GM21528 (cell line): ENCODE results near the gene NR3C1.

ENCODE experiments used
- ATAC-seq: cut with Tn5 transposase; IDR thresholded peaks from one replicate; pipeline ENCODE4 v1.9.1; 2021; ENCODE audit warnings: mild to moderate bottlenecking, moderate library complexity; ENCODE audit not compliant: unreplicated experiment, low FRiP score

Gene NR3C1

DNA sequence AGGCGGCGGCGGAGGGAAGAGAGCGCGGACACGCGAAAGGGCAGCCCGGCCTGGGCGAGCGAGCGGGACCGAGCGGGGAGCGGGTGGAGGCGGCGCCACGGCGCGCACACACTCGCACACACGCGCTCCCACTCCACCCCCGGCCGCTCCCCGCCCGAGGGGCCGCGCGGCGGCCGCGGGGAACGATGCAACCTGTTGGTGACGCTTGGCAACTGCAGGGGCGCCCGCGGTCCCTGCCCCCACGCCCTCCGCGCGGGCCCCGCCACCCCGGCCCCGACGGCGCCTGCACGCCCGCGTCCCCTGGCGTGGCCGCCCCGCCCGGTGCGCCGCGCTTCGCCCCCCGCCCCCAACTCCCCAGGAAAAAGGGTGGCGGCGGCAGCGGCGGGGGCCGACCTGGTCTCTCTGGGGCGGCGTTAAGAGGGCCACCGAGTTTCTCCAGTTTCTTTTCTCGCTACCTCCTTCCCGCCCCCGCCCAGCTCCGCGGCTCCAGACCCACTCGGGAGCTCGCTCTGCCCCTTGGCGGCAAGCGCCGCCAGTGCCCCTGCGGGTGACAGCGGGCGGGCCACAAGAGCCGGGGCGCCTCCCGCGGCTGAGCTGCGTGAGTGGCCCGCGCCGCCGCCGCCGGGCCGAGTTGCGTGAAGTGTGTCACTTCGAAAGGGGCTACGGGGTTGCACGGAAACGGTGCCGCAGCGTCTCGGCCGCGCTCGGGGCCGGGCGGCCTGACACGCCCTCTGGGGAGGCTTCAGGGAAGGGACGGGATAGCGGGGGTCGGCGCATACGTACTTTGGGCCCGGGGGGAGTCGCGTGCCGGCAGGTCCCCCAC, at the start of gene NR3C1:
Gene NR3C1 (minus strand): TSS at position 94 of the 823 bp plus-strand sequence. CDS start 2,847 bp downstream, outside the sequence.
- ATAC-seq: peak; percentile 61

- no peak for ATAC-seq
Observed at GRCh38 chr5:143449772-143450171, 46.3 kb upstream of the NR3C1 start.

DNA sequence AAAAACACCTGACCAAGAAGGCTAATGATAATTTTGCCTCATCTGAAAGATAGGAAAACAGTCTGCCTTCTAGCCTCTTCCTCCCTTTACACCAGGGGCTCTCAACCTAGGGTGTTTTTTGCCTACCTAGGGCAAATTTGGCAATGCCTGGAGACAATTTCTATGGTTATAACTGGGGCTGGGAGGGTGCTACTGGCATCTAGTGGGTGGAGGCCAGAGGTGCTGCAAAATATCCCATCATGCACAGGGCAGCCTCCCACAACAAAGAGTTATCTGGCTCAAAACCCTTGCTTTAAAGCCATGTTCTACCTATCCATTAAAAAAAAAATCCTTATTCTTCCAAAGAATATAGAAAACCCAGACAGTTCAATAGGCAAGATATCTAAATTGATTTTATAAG, 45.0 kb upstream of the NR3C1 start:
- no peak for ATAC-seq

GRCh38 chr5:143447983-143448382, 44.5 kb upstream of the NR3C1 start:
- no peak for ATAC-seq

GRCh38 chr5:143446535-143447226, 43.2 kb upstream of the NR3C1 start:
- ATAC-seq: no peak

DNA sequence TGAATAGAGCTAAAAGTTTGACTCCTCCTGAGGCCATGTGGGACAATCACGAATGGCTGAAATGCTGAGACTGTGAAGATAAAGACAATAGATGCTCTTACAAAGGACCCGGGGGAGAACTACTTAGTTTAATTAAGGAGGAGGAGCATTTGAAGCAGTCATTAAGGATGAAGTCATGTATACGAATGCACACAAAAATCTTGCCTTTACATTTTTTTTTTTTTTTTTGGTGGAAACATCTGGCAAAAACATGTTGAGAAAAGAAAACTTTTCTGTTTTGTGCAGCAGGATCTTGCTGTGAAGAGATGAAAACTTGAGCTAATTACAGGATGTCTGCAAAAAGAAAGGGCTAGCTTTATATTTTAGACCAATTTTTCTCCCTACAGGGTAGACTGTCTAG, 42.3 kb upstream of the NR3C1 start:
- ATAC-seq: no peak

DNA sequence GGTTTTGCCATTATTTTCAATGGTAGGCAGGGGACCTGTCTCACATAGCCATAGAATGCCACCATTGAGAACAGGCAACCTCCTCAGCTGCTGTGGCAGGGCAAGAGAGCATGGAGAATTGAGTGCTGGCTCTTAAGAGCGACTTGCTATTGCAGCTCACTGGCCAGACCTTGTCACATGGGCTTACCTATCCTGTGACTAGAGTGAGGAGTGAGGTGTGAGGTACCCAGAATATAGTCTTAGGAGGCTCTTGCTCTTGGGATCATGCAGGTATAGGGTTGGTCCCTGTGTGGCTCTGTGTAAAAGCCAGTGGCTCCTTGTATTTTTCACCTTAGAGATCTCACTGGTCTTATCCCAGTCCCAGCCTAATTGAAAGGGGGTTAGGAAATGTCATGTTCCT, 39.8 kb upstream of the NR3C1 start:
- ATAC-seq: no peak

DNA sequence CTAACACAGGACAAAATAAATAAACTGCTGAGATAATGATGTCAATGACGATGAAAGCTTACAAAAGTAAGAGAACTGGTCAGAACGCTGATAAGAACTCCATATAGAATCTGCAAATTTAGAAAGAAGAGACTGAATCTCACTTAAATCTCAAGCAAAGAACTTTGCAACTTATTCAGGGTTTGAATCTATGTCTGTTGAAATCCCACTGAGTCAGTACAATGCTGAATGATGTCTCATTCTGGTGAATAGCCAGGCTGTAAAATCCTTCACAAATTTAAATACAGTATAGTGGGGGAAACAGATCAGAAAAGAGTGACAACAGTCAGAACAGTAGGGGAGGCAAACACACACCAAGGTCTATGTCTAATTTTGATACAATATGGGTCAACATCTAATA, 38.9 kb upstream of the NR3C1 start:
- ATAC-seq: no peak

GRCh38 chr5:143440448-143441115, 37.1 kb upstream of the NR3C1 start:
- ATAC-seq: no peak

GRCh38 chr5:143437666-143438273, 34.3 kb upstream of the NR3C1 start:
- ATAC-seq: no peak

GRCh38 chr5:143436871-143437270, 33.4 kb upstream of the NR3C1 start:
- ATAC-seq: no peak

- peak; percentile 91 for ATAC-seq
Observed at GRCh38 chr5:143435210-143435657, 31.7 kb upstream of the NR3C1 start.

GRCh38 chr5:143434261-143435209, 31.0 kb upstream of the NR3C1 start:
- ATAC-seq: peak; percentile 26

GRCh38 chr5:143433670-143434069, 30.2 kb upstream of the NR3C1 start:
- no peak for ATAC-seq

DNA sequence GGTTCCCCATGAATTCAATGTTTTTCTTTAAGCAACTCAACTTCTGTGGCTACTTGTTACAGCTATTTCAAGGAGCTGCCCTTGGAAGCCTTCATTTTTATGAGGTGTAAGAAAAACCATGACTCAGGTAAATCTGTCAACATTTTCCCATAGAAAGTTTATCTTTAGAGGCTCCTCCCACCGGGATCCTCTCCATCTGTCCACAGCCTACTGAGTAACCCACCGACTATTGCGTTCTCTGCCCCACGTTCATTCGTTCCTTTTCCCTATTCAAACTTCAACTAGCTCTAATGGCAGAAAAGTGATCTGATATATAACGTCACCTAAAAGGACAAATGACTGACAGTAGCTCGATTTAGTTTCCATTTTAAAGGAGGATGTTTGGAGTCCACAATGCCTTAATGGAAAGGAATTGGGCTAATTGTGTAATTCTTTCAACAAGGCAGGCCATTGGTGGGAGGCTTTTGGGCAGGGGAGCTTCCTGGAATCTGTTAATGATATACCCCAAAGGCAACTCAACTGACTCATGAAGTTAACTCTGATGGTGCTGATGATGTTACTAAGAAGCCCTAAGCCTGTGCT, 29.3 kb upstream of the NR3C1 start:
- ATAC-seq: no peak

- ATAC-seq: no peak
Observed at GRCh38 chr5:143431789-143432188, 28.3 kb upstream of the NR3C1 start.

DNA sequence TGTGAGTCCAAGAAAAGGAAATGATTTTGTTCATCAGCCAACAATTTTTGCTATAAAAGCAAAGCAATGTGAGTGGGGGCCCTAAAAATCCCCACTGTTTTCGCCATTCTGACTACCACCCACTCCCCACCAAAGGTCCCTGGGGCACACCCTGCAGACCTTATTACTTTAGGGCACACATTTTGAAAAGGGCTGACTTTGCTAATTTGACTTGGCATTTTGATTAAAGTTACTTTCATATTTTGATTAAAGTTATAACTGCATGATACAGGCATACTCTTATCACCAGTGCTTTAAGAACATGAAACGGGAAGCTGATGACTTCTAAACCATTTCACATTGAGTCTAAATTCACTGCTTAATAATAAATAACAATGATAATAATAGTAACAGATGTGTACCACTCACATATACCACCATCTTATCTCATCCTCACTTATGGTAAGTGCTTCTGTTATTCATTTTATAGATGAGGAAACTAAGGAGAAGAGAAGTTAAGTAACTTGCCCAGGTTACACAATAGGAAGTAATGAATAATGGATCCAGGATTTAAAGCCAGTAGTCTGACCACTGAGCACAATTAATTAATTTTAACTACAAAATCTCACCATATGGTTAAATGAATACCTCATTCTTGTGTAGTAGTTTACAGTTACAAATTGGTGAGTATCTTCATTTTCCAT, 25.4 kb upstream of the NR3C1 start:
- ATAC-seq: no peak

DNA sequence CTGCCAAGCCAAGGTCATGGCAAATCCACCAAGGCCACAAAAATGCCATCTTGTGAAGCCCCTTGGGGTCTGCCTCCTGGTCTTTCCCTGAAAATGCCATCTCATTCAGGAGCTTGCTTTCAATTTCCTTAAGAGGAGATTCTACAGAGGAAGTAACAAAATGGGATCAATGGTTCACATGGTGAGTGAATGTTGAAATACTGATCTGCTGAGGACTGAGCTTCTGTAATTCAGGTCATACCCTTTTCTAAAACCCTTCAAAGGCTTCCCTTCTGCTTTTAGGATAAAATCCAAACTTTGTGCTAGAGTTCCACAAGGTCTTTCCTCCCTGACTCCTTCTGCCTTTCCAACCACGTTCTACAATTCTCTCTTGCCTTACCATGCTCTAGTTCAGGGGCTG, 24.7 kb upstream of the NR3C1 start:
- ATAC-seq: no peak
